Stimulated activated CD8-positive, alpha-beta memory T cell treated with anti-CD3 and anti-CD28 coated beads, Interleukin-4, amount 100 ng/mL, for 1 hour (primary cell): Measurements from ENCODE around the gene VILL.
"Not testable (repeated sequence)": the region's sequence is repeated elsewhere in the genome, so short reads cannot be mapped to it uniquely, and the experiment has no call there.

ENCODE experiments used
- DNase-seq, 2 donors: peaks; one replicate each; pipeline ENCODE4 v3.0.0-alpha.2; 2020; ENCODE audit warnings: low read depth in 2 of 2, low spot score in 1 of 2

Gene VILL

DNA sequence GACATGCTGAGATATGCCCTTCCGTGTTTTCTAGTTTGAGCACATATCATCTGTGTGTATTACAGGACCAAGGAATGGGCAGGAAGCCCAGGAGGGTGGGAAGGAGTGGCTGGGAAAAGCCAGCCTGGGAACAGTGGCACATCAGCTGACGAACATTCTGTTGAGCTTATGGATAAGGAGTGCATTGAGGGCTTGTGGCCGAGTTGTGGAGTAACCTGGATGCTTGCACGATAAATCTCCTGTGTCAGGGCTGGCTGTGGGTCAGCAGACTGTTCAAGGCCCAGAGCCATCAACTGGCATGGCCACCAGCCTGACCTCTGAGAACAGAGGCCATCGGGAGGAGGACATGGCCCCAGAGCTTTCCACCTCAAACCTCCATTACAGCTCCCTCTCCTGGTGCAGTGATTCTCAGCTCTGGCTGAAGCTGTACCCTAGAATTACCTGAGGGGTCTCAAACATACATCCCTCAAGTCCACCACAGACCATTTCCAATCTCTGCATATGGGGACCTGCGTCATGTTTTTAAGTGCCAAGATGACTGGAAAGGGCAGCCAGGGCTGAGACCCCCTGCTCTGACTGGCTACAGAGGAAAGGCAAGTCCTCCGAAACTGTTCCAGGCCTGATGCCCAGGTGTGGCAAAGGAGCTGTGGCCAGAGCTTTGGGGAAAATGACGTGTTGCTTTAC, 4.8 kb upstream of the VILL start:
- DNase-seq = no peak

DNA sequence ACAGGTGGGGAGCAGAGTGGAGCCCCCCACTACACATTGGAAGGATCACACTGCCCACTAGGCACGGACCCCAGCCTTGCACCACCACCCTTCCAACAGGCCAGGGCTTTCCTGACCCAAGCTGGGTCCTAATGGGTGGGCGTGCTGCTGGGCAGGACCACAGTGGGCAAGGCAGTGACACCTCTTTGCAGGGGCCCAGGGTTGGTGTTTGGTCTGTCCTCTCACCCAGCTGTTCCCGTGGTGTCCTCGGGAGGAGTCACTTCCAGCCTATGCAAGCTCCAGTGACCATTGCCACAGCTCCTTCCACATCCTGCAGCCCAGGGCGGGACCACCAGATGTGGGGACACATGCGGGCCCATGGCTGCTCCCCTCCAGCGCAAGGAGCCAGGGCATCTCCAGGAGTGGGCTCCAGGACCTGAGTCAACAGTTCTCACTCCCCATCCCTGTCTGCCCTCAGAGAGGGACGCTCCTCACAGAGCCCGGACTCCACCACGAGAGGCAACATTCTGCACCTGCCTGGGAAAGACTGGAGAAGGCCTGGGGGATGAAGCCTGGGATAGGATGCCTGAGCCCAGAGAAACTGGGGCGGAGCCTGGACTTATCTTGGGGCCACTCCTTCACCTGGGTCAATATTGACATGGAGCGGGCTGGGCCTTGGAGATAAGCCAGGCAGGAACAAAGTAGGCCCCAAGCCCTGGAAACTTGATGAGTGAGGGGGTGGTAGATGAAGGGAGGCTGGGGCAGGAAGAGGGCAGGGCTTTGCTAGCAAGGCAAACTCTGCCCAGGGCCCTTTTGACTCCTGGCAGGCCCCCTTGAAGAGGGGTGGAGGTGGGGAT, 3.9 kb upstream of the VILL start:
- no peak for DNase-seq

DNA sequence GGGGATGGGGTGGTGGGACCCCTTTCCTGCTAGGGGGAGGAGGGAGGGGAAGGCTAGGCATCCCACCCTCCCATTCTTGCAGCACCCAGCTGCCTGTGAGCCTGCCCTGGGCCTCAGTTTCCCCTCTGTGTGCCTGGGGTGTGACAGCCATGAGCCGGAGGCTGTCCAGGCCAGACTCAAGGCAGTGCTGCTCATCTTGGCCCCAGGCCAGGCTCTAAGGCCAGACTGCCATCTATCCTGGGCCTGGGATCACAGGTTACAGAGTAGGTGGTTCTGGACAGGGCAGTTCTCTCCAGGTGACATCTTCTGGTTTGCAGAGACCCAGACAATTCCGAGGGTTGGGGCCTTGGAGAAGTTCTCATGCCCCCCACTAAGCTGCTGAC, 3.3 kb upstream of the VILL start:
- DNase-seq = no peak

DNA sequence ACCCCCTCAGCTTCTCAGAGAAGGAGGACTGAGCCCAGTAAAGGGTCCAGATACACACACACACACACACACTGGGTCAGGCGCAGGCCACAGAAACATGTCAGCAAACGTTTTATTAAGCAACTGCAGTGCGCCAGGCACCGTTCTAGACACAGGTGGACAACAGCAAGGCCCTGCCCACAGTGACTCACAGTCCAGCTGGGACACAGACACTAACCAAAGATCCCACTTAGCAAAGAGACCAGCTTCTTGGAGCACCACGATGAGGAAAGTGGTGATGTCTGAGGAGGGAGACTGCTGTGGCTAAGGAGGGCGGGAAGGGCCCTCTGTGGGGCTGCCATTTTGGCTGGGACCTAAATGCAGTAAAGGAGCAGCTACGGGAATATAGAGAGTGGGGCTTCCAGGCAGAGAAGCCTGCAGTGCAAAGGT, 2.8 kb upstream of the VILL start:
- no peak for DNase-seq

DNA sequence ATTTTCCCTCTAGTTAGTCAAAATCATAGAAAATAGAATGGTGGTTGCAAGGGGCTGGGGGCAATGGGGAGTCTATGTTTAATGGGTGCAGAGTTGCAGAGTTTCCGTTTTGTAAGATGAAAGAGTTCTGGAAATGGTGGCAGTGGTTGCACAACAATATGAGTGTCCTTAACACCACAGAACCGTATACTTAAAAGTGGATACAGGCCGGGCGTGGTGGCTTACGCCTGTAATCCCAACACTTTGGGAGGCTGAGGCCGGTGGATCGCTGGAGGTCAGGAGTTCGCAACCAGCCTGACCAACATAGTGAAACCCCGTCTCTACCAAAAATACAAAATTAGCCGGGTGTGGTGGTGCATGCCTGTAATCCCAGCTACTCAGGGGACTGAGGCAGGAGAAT, 2.2 kb upstream of the VILL start:
- DNase-seq = not testable (repeated sequence)

DNA sequence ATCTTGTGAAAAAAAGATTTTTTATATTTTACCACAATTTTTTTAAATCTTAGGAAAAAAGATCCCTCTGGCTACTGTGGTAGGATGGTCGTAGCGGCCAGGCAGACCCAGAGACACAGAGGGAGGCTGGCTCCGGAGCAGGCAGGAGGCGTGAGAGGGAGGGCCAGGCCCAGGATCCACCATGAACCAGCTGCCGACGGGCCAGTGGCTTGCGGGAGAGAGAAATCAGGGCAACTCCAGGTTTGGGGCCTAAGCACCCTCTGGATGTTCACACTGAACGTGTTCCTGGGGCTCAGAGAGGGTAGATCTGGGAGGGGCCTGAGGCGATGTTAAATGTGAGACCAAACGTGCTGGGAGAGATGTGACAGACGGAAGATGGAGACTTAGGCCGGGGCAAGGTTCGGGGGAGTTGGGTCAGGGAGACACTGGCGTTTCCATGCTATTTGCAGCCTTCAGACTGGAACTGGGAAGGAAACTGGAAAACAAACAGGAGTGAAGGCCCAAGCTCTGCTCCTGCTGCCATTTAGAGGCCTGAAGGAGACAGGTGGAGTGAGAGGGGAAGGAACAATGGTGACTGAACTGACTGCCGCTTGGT, 1.6 kb upstream of the VILL start:
- DNase-seq = no peak

DNA sequence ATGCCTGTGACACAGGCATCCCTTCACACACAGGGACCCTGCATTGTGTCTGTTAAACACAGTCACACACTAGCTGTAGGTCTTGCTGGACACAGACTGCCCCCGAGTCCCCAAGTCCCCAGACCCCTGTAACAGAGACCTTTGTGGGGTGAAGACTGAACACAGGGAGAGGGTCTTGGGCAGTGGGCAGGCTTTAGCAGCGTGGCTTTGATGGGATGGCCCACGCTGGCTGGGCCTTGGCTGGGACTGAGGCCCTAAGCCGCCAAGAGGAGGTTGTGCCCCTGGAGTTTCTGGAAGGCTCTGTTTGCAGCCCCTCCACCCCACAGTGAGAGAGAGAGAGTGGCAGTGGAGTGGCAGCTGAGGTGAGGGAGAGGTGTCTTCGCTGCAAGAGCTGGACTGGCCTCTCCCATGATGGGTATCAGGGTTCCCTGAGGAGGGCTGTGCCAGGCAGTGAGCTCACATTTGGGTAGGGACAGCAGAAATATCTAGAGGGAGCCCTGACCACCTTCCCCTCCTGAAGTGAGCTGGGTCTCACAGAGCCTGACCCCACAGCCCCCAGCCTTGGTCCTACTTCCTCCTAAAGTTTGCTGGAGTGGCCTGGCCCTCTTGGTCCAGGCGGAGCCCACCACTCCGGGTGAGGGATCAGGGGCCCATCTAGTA, 635 bp upstream of the VILL start:
- DNase-seq = no peak

DNA sequence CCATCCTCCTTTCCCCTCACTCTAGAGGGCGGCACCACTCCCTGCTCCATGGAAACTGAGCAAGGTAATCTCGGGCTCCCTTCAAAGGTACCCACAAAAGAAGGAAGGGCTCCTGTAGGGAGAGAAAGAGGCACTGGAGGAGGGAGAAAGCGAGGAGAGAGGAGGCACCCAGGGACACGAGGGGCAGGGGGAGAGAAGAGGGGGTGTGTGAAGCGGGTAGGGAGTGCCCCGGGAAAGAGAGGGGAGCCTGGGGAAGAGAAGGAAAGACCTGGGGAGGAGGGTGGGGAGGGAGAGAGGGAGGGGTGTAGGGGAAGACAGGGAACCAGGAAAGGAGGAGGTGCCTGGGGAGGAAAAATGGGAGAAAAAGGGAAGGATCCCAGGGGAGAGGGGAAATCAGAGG, 523 bp downstream of the VILL start:
- DNase-seq = no peak

DNA sequence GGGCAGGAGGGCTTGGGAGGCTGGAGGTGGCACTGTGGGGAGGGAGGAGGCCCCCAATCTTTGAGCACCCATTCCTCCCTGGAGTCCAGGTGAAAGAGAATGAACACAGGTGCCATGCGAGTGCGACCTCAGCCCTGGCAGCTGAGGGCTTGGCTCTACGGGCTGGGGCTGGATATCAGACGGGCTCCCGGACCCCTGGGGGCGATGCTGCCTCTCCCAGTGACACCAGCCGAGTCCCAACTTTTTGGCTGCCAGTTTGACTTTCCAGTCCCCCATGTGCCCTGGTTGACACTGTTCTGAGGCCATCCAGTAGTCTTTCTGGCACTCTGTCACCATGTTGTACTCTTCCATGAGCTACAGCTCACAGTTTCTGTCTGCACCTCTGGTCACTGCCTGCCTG, 1.2 kb downstream of the VILL start:
- DNase-seq = no peak

DNA sequence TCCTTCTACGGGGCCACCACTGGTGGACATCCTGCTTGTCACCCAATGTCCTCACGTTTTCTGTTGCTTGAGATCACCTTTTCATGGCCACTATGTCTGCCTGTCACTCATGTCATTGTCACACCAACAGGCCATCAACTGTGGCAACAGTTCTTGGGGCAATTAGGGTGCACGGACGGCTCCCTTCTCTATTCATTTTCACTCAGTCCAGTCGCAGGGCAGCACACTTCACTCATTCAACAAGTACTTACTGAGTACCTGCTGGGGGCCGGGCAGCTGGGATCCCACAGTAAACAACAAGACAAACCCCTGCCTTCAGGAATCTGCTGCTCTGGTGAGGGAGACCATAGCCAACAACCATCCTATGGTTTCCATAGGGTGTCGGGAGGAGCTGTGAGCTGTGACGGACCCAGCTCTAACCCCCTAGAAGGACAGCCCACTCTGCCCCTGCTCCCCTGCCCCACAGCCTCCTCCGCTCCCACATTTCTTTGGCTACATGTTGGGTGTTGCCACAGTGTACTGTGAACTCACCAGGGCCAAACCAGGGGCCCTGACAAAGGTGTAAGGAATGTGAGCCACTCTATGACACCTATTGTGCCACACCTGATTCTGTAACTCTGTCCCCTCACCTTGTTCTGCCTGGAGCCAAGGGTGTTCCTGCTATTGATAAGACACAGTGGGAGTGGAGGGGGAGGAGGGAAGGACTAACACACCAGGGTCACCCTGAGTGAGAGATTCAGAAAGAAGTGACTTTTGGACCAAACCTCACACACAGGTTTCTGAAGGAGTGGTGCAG, 1.9 kb downstream of the VILL start:
- DNase-seq = no peak

DNA sequence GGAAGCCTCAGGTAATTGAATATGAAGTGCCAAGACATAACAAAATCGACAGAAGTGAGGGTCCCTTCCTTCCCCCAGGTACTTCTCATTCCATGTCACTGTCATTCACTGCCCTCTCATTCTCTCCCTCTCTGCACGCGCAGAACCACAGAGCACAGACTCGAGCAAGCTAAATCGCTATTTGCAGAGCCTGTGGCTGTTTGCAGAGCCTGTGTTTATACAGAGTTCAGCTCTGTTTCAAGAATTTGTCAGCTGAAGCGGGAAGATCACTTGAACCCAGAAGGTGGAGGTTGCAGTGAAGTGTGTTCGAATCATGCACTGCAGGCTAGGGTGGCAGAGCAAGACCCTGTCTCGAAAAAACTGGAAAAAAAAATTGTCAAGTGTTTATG, 2.5 kb downstream of the VILL start:
- no peak for DNase-seq

DNA sequence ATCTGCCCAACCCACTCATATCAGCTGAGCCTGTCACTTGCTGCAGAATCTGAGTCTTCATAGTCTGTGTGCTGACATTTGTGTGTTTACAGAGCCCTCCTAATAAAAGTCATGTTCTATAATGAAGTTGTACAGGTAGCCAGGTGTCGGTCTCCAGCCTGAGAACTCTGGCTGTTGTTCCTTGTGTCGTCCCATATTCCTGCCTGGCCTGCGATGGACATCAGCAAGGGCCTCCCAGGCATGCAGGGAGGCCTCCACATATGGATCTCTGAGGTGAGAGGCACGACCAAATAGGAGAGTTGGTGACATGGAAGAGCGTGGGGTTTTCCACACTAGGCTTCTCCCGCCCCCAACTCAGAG, 2.9 kb downstream of the VILL start:
- DNase-seq = no peak

DNA sequence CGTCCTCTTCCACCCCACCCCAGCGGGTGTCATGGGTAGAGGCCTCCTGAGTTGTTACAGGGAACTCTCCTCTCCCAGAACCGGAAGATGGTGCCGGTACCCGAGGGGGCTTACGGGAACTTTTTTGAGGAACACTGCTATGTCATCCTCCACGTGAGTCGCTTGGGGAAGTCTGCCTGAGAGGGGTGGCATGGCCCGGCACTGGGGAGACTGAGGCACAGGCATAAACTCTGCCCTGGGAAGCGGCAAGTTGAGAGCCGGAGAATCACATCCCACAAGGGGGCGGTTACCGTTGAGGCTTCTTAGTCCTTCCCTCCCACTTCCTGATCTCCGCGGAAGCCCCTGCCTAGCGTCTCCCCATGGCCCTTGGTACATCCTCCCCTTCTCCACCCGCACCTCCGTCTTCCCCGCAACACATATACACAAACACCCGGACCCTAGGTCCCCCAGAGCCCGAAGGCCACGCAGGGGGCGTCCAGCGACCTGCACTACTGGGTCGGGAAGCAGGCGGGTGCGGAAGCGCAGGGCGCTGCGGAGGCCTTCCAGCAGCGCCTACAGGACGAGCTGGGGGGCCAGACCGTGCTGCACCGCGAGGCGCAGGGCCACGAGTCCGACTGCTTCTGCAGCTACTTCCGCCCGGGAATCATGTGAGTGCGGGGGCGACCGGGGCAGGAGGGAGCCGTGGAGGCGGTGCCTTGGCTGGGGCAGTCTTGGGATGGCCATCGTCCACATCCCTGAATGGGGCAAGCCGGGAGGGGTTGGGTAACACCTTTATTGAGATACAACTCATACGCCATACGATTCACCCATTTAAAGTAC, 3.4 kb downstream of the VILL start:
- peak; percentile 32 to 35 for DNase-seq

DNA sequence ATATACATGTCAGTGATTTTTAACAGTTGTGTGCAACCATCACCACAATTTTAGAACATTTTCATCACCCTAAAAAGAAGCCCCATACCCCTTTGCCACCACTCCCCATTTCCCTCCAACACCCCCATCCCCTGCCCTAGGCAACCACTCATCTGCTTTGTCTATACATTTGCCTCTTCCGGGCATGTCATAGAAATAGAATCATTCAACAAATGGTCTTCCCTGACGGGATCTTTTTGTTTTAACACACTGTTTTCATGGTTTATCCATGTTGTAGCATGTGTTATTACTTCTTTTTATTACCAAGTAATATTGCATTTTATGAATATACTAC, 4.0 kb downstream of the VILL start:
- DNase-seq = no peak

DNA sequence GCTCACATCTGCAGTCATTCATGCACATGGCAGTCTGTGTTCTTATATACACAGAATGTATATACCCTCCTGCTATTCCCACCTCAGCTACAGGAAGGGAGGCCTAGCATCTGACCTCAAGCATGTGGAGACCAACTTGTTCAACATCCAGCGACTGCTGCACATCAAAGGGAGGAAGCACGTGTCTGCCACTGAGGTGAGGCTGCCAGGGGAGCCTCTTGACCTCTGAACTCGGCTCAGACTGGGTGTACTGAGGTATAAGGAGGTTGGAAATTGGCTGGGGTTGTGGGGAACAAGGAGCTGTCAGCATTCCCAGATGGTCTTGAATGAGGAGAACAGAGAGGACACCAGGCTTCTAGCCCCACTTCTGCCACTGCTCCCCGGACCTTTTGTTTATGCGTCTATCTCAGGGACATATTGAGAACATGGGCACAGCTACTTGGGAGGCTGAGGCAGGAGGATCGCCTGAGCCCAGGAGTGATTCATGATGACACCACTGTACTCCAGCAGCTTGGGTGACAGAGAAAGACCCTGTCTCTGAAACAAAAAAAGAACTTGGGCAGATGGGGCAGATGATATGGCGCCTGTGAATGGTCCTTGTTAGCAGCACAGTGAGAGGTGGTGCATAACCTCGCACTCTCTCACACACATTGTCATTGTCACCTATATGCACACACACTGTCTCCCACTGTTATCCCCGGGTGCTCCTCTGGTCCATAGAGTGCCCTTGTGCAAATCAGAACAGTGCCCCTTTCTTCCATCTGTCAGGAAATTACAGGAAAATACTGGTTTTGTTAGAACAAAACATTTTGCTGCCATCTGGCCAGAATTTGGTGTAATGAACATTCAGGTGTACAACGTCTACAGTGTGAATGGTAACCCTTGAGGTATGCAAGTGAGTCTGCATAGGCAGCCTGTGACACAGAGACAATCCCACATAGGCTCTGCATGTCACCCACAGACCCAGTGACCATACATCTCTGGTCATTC, 5.4 kb downstream of the VILL start:
- DNase-seq = no peak

DNA sequence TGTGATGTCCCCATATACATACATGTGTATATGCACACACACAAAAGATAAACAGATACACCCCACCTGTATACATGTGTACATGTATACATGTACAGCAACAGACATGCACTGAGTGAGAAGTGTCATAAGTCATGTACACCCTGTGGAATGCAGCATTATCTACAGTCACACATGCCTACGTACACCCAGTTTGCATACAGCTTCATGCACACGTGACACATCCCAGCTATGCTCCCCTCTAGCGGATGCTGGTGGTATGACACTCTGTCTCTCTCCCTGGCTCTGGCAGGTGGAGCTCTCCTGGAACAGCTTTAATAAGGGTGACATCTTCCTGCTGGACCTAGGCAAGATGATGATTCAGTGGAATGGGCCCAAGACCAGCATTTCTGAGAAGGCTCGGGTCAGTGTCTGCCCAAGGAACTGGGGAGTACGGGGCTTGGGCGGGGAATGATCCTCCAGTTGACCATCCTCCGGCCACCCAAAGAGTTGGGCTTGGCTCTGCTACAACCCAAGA, 6.3 kb downstream of the VILL start:
- DNase-seq = peak; percentile 58 to 69

DNA sequence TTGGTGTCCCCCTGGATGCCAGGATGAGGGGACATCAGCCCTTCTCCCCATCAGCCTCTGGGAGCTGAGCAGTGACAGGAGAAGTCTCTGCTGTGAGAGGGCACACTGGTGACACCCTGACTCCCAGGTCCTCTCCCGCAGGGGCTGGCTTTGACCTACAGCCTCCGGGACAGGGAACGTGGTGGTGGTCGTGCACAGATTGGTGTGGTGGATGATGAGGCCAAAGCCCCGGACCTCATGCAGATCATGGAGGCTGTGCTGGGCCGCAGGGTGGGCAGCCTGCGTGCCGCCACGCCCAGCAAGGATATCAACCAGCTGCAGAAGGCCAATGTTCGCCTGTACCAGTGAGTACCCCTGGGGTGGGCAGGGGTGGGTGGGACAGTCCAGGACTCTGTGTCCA, 6.8 kb downstream of the VILL start:
- DNase-seq = no peak

DNA sequence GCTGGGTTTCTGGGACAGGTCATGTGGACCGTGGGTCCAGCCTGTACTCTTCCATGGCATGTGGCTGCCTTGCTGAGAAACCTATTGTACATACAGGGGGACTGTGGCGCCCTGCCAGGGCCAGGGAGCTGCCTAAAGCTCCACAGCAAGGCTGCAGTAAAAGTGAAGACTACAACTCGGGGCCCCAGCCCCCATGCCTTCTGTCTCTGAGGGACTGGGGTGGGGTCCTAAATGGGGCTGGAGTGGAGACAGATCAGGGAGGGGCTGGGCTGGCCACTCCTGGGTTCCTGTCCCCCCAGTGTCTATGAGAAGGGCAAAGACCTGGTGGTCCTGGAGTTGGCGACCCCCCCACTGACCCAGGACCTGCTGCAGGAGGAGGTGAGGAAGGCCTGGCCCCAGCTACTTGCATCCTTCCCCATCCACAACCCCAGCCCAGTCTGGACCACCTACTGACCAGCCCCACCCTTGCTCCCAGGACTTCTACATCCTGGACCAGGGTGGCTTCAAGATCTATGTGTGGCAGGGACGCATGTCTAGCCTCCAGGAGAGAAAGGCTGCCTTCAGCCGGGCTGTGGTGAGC, 7.3 kb downstream of the VILL start:
- DNase-seq = no peak

DNA sequence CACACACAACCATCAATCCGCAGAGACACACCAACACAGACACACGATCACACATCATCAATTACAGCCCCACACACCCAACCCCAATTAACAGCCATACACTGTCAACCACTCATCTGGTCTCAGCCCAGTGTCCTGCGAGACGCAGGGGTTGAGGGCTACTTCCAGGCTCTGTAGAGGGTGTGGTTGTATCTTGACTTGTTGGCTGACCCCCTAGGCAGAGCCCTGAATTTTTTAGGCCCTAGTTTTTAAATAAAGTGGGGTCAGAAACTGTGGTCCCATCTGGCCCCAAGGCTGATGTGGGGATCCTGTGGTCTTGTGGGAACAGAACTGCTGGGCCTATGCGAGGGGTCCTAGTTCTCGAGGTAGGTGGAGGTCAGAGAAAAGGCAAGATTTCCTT, 9.2 kb downstream of the VILL start:
- DNase-seq = no peak
